ENCODE results near the gene LRRC10.

DNA sequence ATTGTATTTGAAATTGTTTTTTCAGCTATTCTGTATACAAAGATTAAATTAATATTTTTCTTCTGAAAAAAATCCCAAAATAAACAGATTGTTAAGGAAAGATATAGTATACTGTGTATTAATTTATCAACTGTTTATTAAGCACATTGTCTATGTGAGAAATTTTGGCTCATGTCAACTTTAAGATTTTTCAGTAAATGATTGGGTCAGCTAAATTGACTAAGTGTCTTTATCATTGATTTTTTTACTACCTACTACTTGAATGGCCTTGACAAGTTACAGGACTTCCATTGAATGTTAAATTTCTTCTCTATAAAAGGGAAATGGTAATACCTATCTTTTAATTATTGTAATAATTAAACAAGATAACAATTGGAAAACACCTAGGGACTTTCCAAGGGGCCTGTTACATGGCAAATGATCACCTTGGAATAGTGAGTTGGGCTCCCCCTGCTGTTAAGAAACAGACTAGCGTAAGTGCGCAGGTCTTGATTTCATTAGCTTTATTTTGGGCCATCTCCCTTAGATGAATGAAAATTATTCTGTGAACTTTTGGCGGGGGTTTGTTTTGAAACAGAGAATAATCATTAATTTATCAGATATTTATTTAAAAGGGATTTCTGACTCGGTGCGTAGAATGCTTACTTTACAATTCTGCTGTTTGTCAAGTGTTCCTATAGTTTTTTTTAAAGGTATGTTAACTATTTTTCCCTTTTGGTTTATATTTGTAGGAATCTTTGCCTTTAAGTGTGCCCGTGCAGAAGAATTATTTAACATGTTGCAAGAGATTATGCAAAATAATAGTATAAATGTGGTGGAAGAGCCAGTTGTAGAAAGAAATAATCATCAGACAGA lies 39.9 kb downstream of the LRRC10 start:
- no peak for TF ChIP-seq EZH2phosphoT487 (IDR thresholded peaks at IDR 0.05; ENCODE audit: insufficient read depth, low read depth)
- TF ChIP-seq EZH2 (IDR thresholded peaks at IDR 0.05; ENCODE audit: insufficient read depth, poor library complexity, severe bottlenecking), result no peak
